ENCODE data around the gene MIXL1.

Gene MIXL1

DNA sequence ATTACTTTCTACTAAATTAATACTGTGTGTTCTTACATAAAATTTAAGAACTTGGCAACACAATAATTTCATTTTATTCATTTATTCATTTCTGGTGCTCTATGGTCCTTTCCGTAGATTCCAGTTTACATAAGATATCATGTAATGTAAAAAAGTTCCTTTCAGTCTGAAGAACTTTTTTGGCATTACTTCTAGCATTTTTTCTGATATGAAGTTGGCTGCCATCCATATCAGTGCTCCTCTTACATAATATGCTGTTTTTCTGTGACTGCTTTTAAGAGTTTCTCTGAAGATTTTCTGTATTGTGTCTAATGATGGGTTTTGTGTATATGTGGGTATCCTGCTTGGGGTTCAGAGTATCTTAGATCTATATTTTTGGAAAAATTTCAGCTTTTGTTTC, 50.7 kb downstream of the MIXL1 start:
- TF ChIP-seq CEBPB (IDR thresholded peaks at IDR 0.05) (no peak), RAD21 (IDR thresholded peaks at IDR 0.05; ENCODE audit: low read depth) (no peak), EGR1 (IDR thresholded peaks at IDR 0.05) (no peak), CREB1 (IDR thresholded peaks at IDR 0.05; ENCODE audit: low read depth) (no peak), YY1 (IDR thresholded peaks at IDR 0.05; ENCODE audit: low read depth) (no peak), FOXM1 (IDR thresholded peaks at IDR 0.05; ENCODE audit: borderline replicate concordance, low read depth) (no peak)
- TF ChIP-seq, protein P1, sequence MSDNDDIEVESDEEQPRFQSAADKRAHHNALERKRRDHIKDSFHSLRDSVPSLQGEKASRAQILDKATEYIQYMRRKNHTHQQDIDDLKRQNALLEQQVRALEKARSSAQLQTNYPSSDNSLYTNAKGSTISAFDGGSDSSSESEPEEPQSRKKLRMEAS (IDR thresholded peaks at IDR 0.05), result no peak

DNA sequence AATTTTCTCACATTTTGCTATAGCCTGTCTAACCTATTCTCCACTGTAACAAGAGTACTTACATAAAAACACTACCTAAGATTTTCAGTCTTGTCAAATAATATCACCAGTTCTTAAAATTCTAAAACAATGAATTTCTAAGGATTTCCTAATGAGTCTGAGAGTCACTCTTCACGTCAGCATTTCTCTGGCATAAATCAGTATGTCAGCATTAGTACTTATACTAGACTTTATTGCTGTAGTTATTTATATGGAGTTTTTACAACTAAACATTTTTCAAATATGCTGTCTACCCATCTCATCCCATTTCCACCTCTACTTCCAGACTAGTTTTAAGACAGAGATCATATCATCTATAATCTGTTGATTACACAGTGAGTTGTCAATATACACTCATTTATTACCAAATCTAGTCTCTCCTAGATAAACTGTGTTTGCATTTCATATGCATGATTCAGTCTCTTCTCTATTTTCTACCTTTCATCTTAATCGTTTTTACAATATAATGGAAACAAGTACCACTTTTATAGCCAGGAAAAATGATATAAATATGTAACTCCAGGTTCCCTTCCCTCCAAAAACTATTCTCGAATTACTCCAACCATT, 52.7 kb downstream of the MIXL1 start:
- TF ChIP-seq ZBTB7A (IDR thresholded peaks at IDR 0.05; ENCODE audit: low read depth) (no peak), TAF1 (IDR thresholded peaks at IDR 0.05; ENCODE audit: low read depth) (no peak), CREB1 (IDR thresholded peaks at IDR 0.05; ENCODE audit: low read depth) (no peak), YY1 (IDR thresholded peaks at IDR 0.05; ENCODE audit: low read depth) (no peak), TEAD4 (IDR thresholded peaks at IDR 0.05) (no peak), RAD21 (IDR thresholded peaks at IDR 0.05; ENCODE audit: low read depth) (no peak), CEBPB (IDR thresholded peaks at IDR 0.05) (no peak), EP300 (IDR thresholded peaks at IDR 0.05; ENCODE audit: borderline replicate concordance) (no peak), FOXM1 (IDR thresholded peaks at IDR 0.05; ENCODE audit: borderline replicate concordance, low read depth) (no peak), TCF12 (IDR thresholded peaks at IDR 0.05; ENCODE audit: low read depth) (no peak), NFIC (IDR thresholded peaks at IDR 0.05) (no peak), EGR1 (IDR thresholded peaks at IDR 0.05) (no peak)
- TF ChIP-seq, protein P2, sequence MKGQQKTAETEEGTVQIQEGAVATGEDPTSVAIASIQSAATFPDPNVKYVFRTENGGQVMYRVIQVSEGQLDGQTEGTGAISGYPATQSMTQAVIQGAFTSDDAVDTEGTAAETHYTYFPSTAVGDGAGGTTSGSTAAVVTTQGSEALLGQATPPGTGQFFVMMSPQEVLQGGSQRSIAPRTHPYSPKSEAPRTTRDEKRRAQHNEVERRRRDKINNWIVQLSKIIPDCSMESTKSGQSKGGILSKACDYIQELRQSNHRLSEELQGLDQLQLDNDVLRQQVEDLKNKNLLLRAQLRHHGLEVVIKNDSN (IDR thresholded peaks at IDR 0.05), result no peak
- TF ChIP-seq, protein P1 (IDR thresholded peaks at IDR 0.05), result no peak
- TF ChIP-seq, protein P3, sequence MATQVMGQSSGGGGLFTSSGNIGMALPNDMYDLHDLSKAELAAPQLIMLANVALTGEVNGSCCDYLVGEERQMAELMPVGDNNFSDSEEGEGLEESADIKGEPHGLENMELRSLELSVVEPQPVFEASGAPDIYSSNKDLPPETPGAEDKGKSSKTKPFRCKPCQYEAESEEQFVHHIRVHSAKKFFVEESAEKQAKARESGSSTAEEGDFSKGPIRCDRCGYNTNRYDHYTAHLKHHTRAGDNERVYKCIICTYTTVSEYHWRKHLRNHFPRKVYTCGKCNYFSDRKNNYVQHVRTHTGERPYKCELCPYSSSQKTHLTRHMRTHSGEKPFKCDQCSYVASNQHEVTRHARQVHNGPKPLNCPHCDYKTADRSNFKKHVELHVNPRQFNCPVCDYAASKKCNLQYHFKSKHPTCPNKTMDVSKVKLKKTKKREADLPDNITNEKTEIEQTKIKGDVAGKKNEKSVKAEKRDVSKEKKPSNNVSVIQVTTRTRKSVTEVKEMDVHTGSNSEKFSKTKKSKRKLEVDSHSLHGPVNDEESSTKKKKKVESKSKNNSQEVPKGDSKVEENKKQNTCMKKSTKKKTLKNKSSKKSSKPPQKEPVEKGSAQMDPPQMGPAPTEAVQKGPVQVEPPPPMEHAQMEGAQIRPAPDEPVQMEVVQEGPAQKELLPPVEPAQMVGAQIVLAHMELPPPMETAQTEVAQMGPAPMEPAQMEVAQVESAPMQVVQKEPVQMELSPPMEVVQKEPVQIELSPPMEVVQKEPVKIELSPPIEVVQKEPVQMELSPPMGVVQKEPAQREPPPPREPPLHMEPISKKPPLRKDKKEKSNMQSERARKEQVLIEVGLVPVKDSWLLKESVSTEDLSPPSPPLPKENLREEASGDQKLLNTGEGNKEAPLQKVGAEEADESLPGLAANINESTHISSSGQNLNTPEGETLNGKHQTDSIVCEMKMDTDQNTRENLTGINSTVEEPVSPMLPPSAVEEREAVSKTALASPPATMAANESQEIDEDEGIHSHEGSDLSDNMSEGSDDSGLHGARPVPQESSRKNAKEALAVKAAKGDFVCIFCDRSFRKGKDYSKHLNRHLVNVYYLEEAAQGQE (IDR thresholded peaks at IDR 0.05; ENCODE audit: low read depth), result no peak
